HEK293 (cell line): Measurements from ENCODE around the gene KLC3.

Experiments
- CTCF ChIA-PET: fragments of 350-600 bp; formaldehyde crosslinking; extraction: SDS; loops from one replicate; lab custom pipeline; 2021; ENCODE audit warnings: antibody characterized with exemption; lab: Yijun Ruan, JAX
- POLR2A ChIA-PET: fragments of 300-600 bp; formaldehyde crosslinking; extraction: SDS; loops from one replicate; lab custom pipeline; 2020; ENCODE audit warnings: antibody characterized with exemption, inconsistent platforms; lab: Yijun Ruan, JAX
- H3K27ac ChIP-seq: fragments of 200-500 bp; sonication (Bioruptor generic); 2 replicates; pipeline ENCODE4 v1.5.1; 2014; ENCODE audit warnings: low read depth, low read length, control low read depth, inconsistent platforms; ENCODE audit errors: extremely low read depth
- H3K36me3 ChIP-seq, 2 experiments: fragments of 200-500 bp in 1 of 2; sonication (Bioruptor generic) in 1 of 2; 1 replicate in 1 of 2; 2 replicates in 1 of 2; pipeline ENCODE4 v1.5.1; 2014 to 2017; ENCODE audit warnings: inconsistent platforms in 2 of 2, low read length in 2 of 2; ENCODE audit not compliant: control insufficient read depth in 2 of 2, insufficient read depth in 1 of 2
- H3K4me1 ChIP-seq: fragments of 200-500 bp; sonication (Bioruptor generic); 2 replicates; pipeline ENCODE4 v1.5.1; 2014; ENCODE audit warnings: mild to moderate bottlenecking, low read length, inconsistent platforms; ENCODE audit not compliant: control insufficient read depth, insufficient read depth
- H3K4me3 ChIP-seq: 2 replicates; pipeline ENCODE4 v1.5.1; 2011; ENCODE audit warnings: low read depth, mild to moderate bottlenecking, control low read depth, low read length, moderate library complexity
- H3K9me3 ChIP-seq: fragments of 200-500 bp; sonication (Bioruptor generic); 2 replicates; pipeline ENCODE4 v1.5.1; 2014; ENCODE audit warnings: low read depth, low read length, inconsistent platforms; ENCODE audit not compliant: control insufficient read depth, insufficient read depth
- BCL11B ChIP-seq: fragments of 450-650 bp; formaldehyde crosslinking; IDR thresholded peaks from 2 replicates; pipeline ENCODE4 v1.5.1; 2016; ENCODE audit warnings: low read depth, missing biosample characterization, missing genetic modification characterization
- EGR2 ChIP-seq: fragments of 450-650 bp; formaldehyde crosslinking; IDR thresholded peaks from 2 replicates; pipeline ENCODE4 v1.5.1; 2016; ENCODE audit warnings: low read depth, missing biosample characterization, missing genetic modification characterization
- INSM2 ChIP-seq: fragments of 450-650 bp; formaldehyde crosslinking; IDR thresholded peaks from 2 replicates; pipeline ENCODE4 v1.5.1; 2016; ENCODE audit warnings: missing biosample characterization, missing genetic modification characterization
- KLF1 ChIP-seq: fragments of 450-650 bp; formaldehyde crosslinking; IDR thresholded peaks from 2 replicates; pipeline ENCODE4 v1.5.1; 2016; ENCODE audit warnings: missing biosample characterization, missing genetic modification characterization
- KLF16 ChIP-seq: fragments of 450-650 bp; formaldehyde crosslinking; IDR thresholded peaks from 2 replicates; pipeline ENCODE4 v1.5.1; 2017; ENCODE audit warnings: missing biosample characterization, missing genetic modification characterization
- PBX3 ChIP-seq: sonication (generic); formaldehyde crosslinking; IDR thresholded peaks from 2 replicates; pipeline ENCODE4 v1.8.1; 2022; ENCODE audit warnings: mild to moderate bottlenecking, moderate library complexity, missing genetic modification reagents
- ZFHX2 ChIP-seq: fragments of 450-650 bp; formaldehyde crosslinking; conservative IDR thresholded peaks from 2 replicates; pipeline ENCODE4 v1.5.1; 2016; ENCODE audit warnings: missing biosample characterization, missing genetic modification characterization
- ZNF169 ChIP-seq: fragments of 450-650 bp; formaldehyde crosslinking; IDR thresholded peaks from 2 replicates; pipeline ENCODE4 v1.5.1; 2016; ENCODE audit warnings: missing biosample characterization, missing genetic modification characterization
- ZNF280C ChIP-seq: fragments of 450-650 bp; formaldehyde crosslinking; IDR thresholded peaks from 2 replicates; pipeline ENCODE4 v1.5.1; 2016; ENCODE audit warnings: missing biosample characterization, missing genetic modification characterization
- ZNF302 ChIP-seq: fragments of 450-650 bp; formaldehyde crosslinking; IDR thresholded peaks from 2 replicates; pipeline ENCODE4 v1.5.1; 2016; ENCODE audit warnings: missing biosample characterization, missing genetic modification characterization, low read depth
- ZNF335 ChIP-seq: fragments of 450-650 bp; formaldehyde crosslinking; conservative IDR thresholded peaks from 2 replicates; pipeline ENCODE4 v1.5.1; 2016; ENCODE audit warnings: missing biosample characterization, missing genetic modification characterization
- ZNF510 ChIP-seq: fragments of 450-650 bp; formaldehyde crosslinking; IDR thresholded peaks from 2 replicates; pipeline ENCODE4 v1.5.1; 2018; ENCODE audit warnings: mild to moderate bottlenecking, missing genetic modification characterization, missing biosample characterization; ENCODE audit not compliant: insufficient replicate concordance
- ZNF571 ChIP-seq: fragments of 450-650 bp; formaldehyde crosslinking; IDR thresholded peaks from 2 replicates; pipeline ENCODE4 v1.5.0; 2017; ENCODE audit warnings: missing biosample characterization, missing genetic modification characterization
- ZNF624 ChIP-seq: fragments of 450-650 bp; formaldehyde crosslinking; IDR thresholded peaks from 2 replicates; pipeline ENCODE4 v1.5.1; 2017; ENCODE audit warnings: missing biosample characterization, missing genetic modification characterization
- ZNF701 ChIP-seq: fragments of 450-650 bp; formaldehyde crosslinking; IDR thresholded peaks from 2 replicates; pipeline ENCODE4 v1.5.1; 2016; ENCODE audit warnings: missing biosample characterization, missing genetic modification characterization
- TF ChIP-seq, protein P1 (sequence below): fragments of 450-650 bp; formaldehyde crosslinking; conservative IDR thresholded peaks from 2 replicates; pipeline ENCODE4 v1.5.1; 2016; ENCODE audit warnings: low read depth, missing biosample characterization, missing genetic modification characterization

Gene KLC3

GRCh38 chr19:45344621-45345505, 4.3 kb downstream of the KLC3 start:
- Histone ChIP-seq H3K4me1 (no peaks in the 10 kb centered on the region), H3K4me3 (no peak overlapping the region), H3K27ac (no peak overlapping the region), H3K36me3 (peaks cover 0 to 22% of the 10 kb centered on the region in 2 experiments; a peak in 2 of 3 replicates), H3K9me3 (no peaks in the 10 kb centered on the region)
- TF ChIP-seq ZNF571 (tag by site-specific recombination) (no peak), EGR2 (tag by site-specific recombination) (0 out of 2 replicates have a peak, but pooled peaks have one; percentile 18), ZNF624 (tag by site-specific recombination) (no peak), ZNF280C (tag by site-specific recombination) (no peak), ZNF510 (tag by site-specific recombination) (no peak), INSM2 (tag by site-specific recombination) (no peak), BCL11B (no peak), ZNF302 (tag by site-specific recombination) (no peak), ZNF169 (tag by site-specific recombination) (no peak), ZNF701 (no peak), KLF1 (tag by site-specific recombination) (peak; percentile 58), KLF16 (tag by site-specific recombination) (no peak), ZFHX2 (0 out of 2 replicates have a peak, but pooled peaks have one; percentile 48), ZNF335 (tag by site-specific recombination) (no peak), PBX3 (CRISPR knock-in tag) (no peak)
- TF ChIP-seq, protein P1, sequence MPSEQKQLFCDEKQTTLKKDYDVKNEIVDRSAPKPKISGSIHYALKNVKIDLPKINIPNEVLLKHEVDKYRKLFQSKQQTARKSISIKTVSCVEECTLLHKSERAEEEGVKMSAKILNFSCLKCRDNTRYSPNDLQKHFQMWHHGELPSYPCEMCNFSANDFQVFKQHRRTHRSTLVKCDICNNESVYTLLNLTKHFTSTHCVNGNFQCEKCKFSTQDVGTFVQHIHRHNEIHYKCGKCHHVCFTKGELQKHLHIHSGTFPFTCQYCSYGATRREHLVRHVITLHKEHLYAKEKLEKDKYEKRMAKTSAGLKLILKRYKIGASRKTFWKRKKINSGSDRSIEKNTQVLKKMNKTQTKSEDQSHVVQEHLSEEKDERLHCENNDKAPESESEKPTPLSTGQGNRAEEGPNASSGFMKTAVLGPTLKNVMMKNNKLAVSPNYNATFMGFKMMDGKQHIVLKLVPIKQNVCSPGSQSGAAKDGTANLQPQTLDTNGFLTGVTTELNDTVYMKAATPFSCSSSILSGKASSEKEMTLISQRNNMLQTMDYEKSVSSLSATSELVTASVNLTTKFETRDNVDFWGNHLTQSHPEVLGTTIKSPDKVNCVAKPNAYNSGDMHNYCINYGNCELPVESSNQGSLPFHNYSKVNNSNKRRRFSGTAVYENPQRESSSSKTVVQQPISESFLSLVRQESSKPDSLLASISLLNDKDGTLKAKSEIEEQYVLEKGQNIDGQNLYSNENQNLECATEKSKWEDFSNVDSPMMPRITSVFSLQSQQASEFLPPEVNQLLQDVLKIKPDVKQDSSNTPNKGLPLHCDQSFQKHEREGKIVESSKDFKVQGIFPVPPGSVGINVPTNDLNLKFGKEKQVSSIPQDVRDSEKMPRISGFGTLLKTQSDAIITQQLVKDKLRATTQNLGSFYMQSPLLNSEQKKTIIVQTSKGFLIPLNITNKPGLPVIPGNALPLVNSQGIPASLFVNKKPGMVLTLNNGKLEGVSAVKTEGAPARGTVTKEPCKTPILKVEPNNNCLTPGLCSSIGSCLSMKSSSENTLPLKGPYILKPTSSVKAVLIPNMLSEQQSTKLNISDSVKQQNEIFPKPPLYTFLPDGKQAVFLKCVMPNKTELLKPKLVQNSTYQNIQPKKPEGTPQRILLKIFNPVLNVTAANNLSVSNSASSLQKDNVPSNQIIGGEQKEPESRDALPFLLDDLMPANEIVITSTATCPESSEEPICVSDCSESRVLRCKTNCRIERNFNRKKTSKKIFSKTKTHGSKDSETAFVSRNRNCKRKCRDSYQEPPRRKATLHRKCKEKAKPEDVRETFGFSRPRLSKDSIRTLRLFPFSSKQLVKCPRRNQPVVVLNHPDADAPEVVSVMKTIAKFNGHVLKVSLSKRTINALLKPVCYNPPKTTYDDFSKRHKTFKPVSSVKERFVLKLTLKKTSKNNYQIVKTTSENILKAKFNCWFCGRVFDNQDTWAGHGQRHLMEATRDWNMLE (tag by site-specific recombination), result no peak
- ChIA-PET CTCF (interaction anchor here (0.6 to 1.7 kb wide), 2 partner anchors 134 to 738 kb away, joined by 3 read pairs; no protein-coding TSS in a partner anchor), POLR2A (interaction anchor here (0.6 kb wide), 2 partner anchors 14 to 61 kb away, joined by 3 to 5 read pairs; no protein-coding TSS in a partner anchor)
